Ovary (tissue), 9 donors: ENCODE results near the gene GPR83. TPM values are rescaled to one million over a fixed set of nuclear protein-coding genes. Genes with fewer than 3 reads are reported as not detected.

ENCODE experiments used
- DNase-seq, 5 donors: peaks; one replicate each; pipeline ENCODE4 v3.0.0-alpha.2; 2019 to 2020
- H3K27ac ChIP-seq, 2 donors: fragments of 200-600 bp; one replicate each; pipeline versions ENCODE4 v1.5.1 to v1.8.0; 2019 to 2022
- H3K27me3 ChIP-seq: fragments of 200-600 bp; one replicate; pipeline ENCODE4 v1.8.0; 2022
- H3K36me3 ChIP-seq: fragments of 200-600 bp; sonication (generic); one replicate; pipeline ENCODE4 v1.5.1; 2019
- H3K4me1 ChIP-seq: one replicate; pipeline ENCODE4 v1.8.1; 2013; ENCODE audit warnings: mild to moderate bottlenecking, moderate library complexity; ENCODE audit not compliant: insufficient read depth
- H3K4me3 ChIP-seq: fragments of 200-600 bp; sonication (generic); one replicate; pipeline ENCODE4 v1.5.1; 2017
- H3K9me3 ChIP-seq, 2 donors: fragments of 200-600 bp in 1 of 2; sonication (generic) in 1 of 2; one replicate each; pipeline versions ENCODE4 v1.5.1 to v1.8.1; 2013 to 2019; ENCODE audit warnings: mild to moderate bottlenecking in 1 of 2, moderate library complexity in 1 of 2
- CTCF ChIP-seq, 3 donors: fragments of 450-650 bp in 2 of 3; fragments of 200-600 bp in 1 of 3; IDR thresholded peaks; one replicate each; pipeline versions ENCODE4 v1.5.1 to v1.8.0; 2016 to 2022; ENCODE audit warnings: antibody characterized with exemption in 3 of 3, mild to moderate bottlenecking in 1 of 3
- EP300 ChIP-seq: sonication (generic); formaldehyde crosslinking; IDR thresholded peaks from one replicate; pipeline ENCODE4 v1.6.1; 2017; ENCODE audit warnings: antibody characterized with exemption
- POLR2A ChIP-seq: fragments of 450-650 bp; IDR thresholded peaks from one replicate; pipeline ENCODE4 v1.6.1; 2017; ENCODE audit warnings: antibody characterized with exemption, mild to moderate bottlenecking, moderate library complexity
- WGBS, 3 donors: extraction: QIAGEN DNeasy Blood & Tissue Kit in 1 of 3; methylation state at CpG; one replicate each; pipeline versions ENCODE4 v1.1.5 to v1.1.7; 2013 to 2017; 5-methylcytosine and 5-hydroxymethylcytosine counted together
- intact Hi-C, 4 donors: fragments of 100-400 bp; cut with DNase I; formaldehyde crosslinking; loops; one replicate each; pipeline versions ENCODE4 v1.11.0 to v1.15.1; 2022 to 2023
- polyA plus RNA-seq, 2 donors: library from polyadenylated mRNA; stranded (reverse); fragments of 200-250 nt in 1 of 2; fragments of 350-450 nt in 1 of 2; fragmentation: Illumina TruSeq in 1 of 2; extraction: RNeasy Lipid Tissue Mini Kit (QIAGEN cat#74804) in 1 of 2; gene quantifications; one replicate each; pipeline ENCODE4 v1.2.3, GENCODE V29; 2013 to 2014
- total RNA-seq, 7 donors: library from RNA; depleted of rRNA in 2 of 7; stranded (reverse); fragments of >200 nt in 2 of 7; fragmentation: NEBNext Ultra II Directional in 3 of 7; extraction: Animal tissue kit (Norgen Biotek cat#: 25700) in 3 of 7; gene quantifications; one replicate each; pipeline versions ENCODE4 v1.1.0 to v1.2.4, GENCODE V29; 2016 to 2023
- donor health status: DM: no; HTN: no; CAD: no; lungs with moderate emphysema.
- donor health status: DM: no; HTN: no; CAD: no.
- donor health status: Bipolar disorder and iron deficiency.
- donor health status: DM: yes; HTN: yes; CAD: no.
- donor health status: DM: no; HTN: no; CAD: no.
- donor health status: DM: yes; HTN: yes; CAD: no.

GPR83 gene
- total and polyA plus RNA-seq, 9 donors, result under 0.01 to 0.28 (median 0.12) TPM; not detected in 4

- H3K9me3 ChIP-seq, result no peaks in the 10 kb centered on the region
- no peak overlapping the region for H3K27ac ChIP-seq
- TF ChIP-seq CTCF (IDR thresholded peaks at IDR 0.05) (no peak), POLR2A (no peak), EP300 (no peak)
- DNase-seq, result no peak
- no peaks in the 10 kb centered on the region for H3K27me3 ChIP-seq
- 28 to 43% (median 37%) methylated on average over 2 of the region's 2 CpGs for WGBS, 3 donors
- H3K36me3 ChIP-seq, result no peaks in the 10 kb centered on the region
- no peak overlapping the region for H3K4me3 ChIP-seq
- intact Hi-C loops, result no loop called here
- no peaks in the 10 kb centered on the region for H3K4me1 ChIP-seq
Measured at GRCh38 chr11:94330789-94331188, 70.4 kb downstream of the GPR83 start.

GRCh38 chr11:94329501-94329900 lies 71.7 kb downstream of the GPR83 start:
- H3K27me3 ChIP-seq, result no peaks in the 10 kb centered on the region
- no peaks in the 10 kb centered on the region for H3K9me3 ChIP-seq
- 86 to 93% (median 87%) methylated on average over 3 of the region's 3 CpGs for WGBS, 3 donors
- H3K27ac ChIP-seq, result no peak overlapping the region
- H3K36me3 ChIP-seq, result no peaks in the 10 kb centered on the region
- DNase-seq, result no peak
- intact Hi-C loops, result no loop called here
- no peak overlapping the region for H3K4me3 ChIP-seq
- no peaks in the 10 kb centered on the region for H3K4me1 ChIP-seq
- TF ChIP-seq CTCF (IDR thresholded peaks at IDR 0.05), result no peak
- TF ChIP-seq POLR2A, result no peak

DNA sequence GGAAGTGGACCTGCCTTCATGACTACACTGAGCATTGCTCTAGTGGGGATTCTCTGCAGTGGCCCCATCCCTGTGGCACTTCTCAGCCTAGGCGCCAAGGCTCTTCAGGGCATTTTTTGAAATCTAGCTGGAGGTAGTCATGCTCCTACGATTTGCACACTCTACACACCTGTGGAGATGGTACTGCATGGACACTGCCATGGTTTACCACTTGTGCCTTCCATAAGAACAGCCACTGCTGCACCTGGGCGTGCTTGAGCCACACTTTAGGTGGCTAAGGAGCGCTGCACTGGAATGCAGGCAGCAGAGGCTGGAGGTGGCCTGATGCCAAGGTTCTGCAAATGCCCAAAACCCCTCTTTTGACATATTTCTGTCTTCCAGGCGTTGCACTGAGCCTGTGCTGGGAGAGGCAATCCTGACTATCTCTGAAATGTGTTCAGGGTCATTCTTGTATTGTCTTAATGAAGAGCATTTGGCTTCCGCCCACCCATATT lies 72.6 kb downstream of the GPR83 start:
- H3K36me3 ChIP-seq, result no peaks in the 10 kb centered on the region
- H3K9me3 ChIP-seq, result no peaks in the 10 kb centered on the region
- no peaks in the 10 kb centered on the region for H3K27me3 ChIP-seq
- TF ChIP-seq EP300, result no peak
- no peak overlapping the region for H3K27ac ChIP-seq
- H3K4me1 ChIP-seq, result no peaks in the 10 kb centered on the region
- WGBS, 3 donors, result 73 to 75% (median 74%) methylated on average over 6 of the region's 6 CpGs
- H3K4me3 ChIP-seq, result no peak overlapping the region
- DNase-seq, result no peak
- intact Hi-C loops, result no loop called here

Other genes with a start within 250 kb of the GPR83 start
- under 1 TPM in 1 of 7 donors, not detected in 6; 0.52 TPM for gene IZUMO1R, start 96.8 kb downstream of the GPR83 start, total RNA-seq
- not detected for gene IZUMO1R, start 96.8 kb downstream of the GPR83 start, polyA plus RNA-seq
- 10 to 100 TPM; 14.2 to 23.5 (median 20.1) TPM for gene MRE11, start 92.4 kb upstream of the GPR83 start, total RNA-seq
- gene MRE11, start 92.4 kb upstream of the GPR83 start, polyA plus RNA-seq, result 10 to 100 TPM in 1 of 2 donors, 1 to 10 TPM in 1; 5.6 to 13.9 TPM
- gene ANKRD49, start 92.6 kb upstream of the GPR83 start, total RNA-seq, result 10 to 100 TPM; 12.9 to 15.3 (median 15.0) TPM
- 10 to 100 TPM; 22.3 to 23.0 TPM for gene ANKRD49, start 92.6 kb upstream of the GPR83 start, polyA plus RNA-seq
- gene C11orf97, start 111.0 kb upstream of the GPR83 start, total RNA-seq, result 10 to 100 TPM in 1 of 7 donors, under 1 TPM in 3, not detected in 3; 0.35 to 14.0 (median 0.39) TPM
- not detected for gene C11orf97, start 111.0 kb upstream of the GPR83 start, polyA plus RNA-seq
- gene FUT4, start 142.5 kb upstream of the GPR83 start, total RNA-seq, result 1 to 10 TPM; 4.1 to 7.3 (median 6.4) TPM
- gene FUT4, start 142.5 kb upstream of the GPR83 start, polyA plus RNA-seq, result 1 to 10 TPM; 2.7 to 3.7 TPM
- 1 to 10 TPM; 1.9 to 4.2 (median 3.6) TPM for gene PIWIL4, start 165.9 kb upstream of the GPR83 start, total RNA-seq
- gene PIWIL4, start 165.9 kb upstream of the GPR83 start, polyA plus RNA-seq, result 1 to 10 TPM; 3.2 to 4.6 TPM